GM12878 (cell line): ENCODE measurements around the gene CNTNAP2. TPM values are rescaled to one million over a fixed set of nuclear protein-coding genes. Genes with fewer than 3 reads are reported as not detected.

Experiments used
- ATAC-seq: fragments of 200-7000 bp; cut with Tn5 transposase; 3 replicates; pipeline ENCODE4 v1.9.1; 2020; ENCODE audit warnings: mild to moderate bottlenecking, moderate library complexity
- BruUV-seq: library from RNA; stranded (reverse); fragments of 400-500 nt; replicated peaks from 2 replicates; lab custom pipeline; 2021; lab: Mats Ljungman, UMichigan
- CTCF ChIA-PET: fragments of 300-600 bp; sonication (Branson Sonifier 250); formaldehyde crosslinking; extraction: SDS; loops from one replicate; lab custom pipeline; 2021; ENCODE audit warnings: inconsistent platforms; lab: Yijun Ruan, JAX
- POLR2A ChIA-PET: fragments of 350-600 bp; formaldehyde crosslinking; extraction: SDS; loops from one replicate; lab custom pipeline; 2021; ENCODE audit warnings: inconsistent platforms; lab: Charles Lee
- RAD21 ChIA-PET: fragments of 300-600 bp; sonication (Branson Sonifier 250); formaldehyde crosslinking; loops from one replicate; lab custom pipeline; 2023; ENCODE audit warnings: antibody characterized with exemption; ENCODE audit not compliant: unreplicated experiment; lab: Charles Lee
- SMC1A ChIA-PET: fragments of 300-600 bp; sonication (Branson Sonifier 250); formaldehyde crosslinking; loops from one replicate; lab custom pipeline; 2023; ENCODE audit not compliant: unreplicated experiment, uncharacterized antibody; lab: Charles Lee
- DNase-seq: peaks from one replicate; pipeline ENCODE4 v3.0.0-alpha.2; 2011; ENCODE audit warnings: low read depth, low spot score
- FAIRE-seq: peaks from 3 replicates; lab custom pipeline; 2011; peaks lifted over from hg19 to GRCh38; lab: Jason Lieb, UNC
- H2AFZ ChIP-seq: 2 replicates; pipeline ENCODE4 v1.6.0; 2011; ENCODE audit warnings: low read depth, low read length, control low read depth; ENCODE audit not compliant: control insufficient read depth
- H3K27ac ChIP-seq: 2 replicates; pipeline ENCODE4 v1.5.1; 2011; ENCODE audit warnings: control low read depth; ENCODE audit not compliant: control insufficient read depth, insufficient read depth
- H3K27me3 ChIP-seq, 2 experiments: replicated peaks in 1 of 2; 2 replicates each; pipeline versions ENCODE4 v1.6.0 to v1.6.1; 2011; ENCODE audit warnings: low read length in 1 of 2; ENCODE audit not compliant: control insufficient read depth in 2 of 2, insufficient read depth in 2 of 2
- H3K36me3 ChIP-seq, 2 experiments: 2 replicates each; pipeline ENCODE4 v1.5.1; 2011; ENCODE audit warnings: low read length in 1 of 2; ENCODE audit not compliant: control insufficient read depth in 2 of 2, insufficient read depth in 2 of 2
- H3K4me1 ChIP-seq: 2 replicates; pipeline ENCODE4 v1.6.1; 2011; ENCODE audit warnings: mild to moderate bottlenecking, low read length, moderate library complexity, mixed read lengths; ENCODE audit not compliant: control insufficient read depth, insufficient read depth
- H3K4me2 ChIP-seq: 2 replicates; pipeline ENCODE4 v1.6.0; 2011; ENCODE audit warnings: control low read depth; ENCODE audit not compliant: control insufficient read depth, insufficient read depth
- H3K4me3 ChIP-seq: fragments of 200-600 bp; sonication (generic); 2 replicates; pipeline ENCODE4 v1.5.1; 2016
- H3K79me2 ChIP-seq: 2 replicates; pipeline ENCODE4 v1.6.0; 2011; ENCODE audit warnings: low read length; ENCODE audit not compliant: control insufficient read depth, insufficient read depth
- H3K9ac ChIP-seq: 2 replicates; pipeline ENCODE4 v1.8.0; 2011; ENCODE audit warnings: low read length, control low read depth, mixed read lengths; ENCODE audit not compliant: control insufficient read depth, insufficient read depth
- H3K9me3 ChIP-seq: replicated peaks from 3 replicates; pipeline ENCODE4 v1.5.1; 2011; ENCODE audit warnings: mild to moderate bottlenecking, low read length; ENCODE audit not compliant: control insufficient read depth, insufficient read depth
- H4K20me1 ChIP-seq: 2 replicates; pipeline ENCODE4 v1.6.0; 2011; ENCODE audit not compliant: control insufficient read depth, insufficient read depth
- BMI1 ChIP-seq: fragments of 450-650 bp; IDR thresholded peaks from 2 replicates; pipeline ENCODE4 v1.6.1; 2016; ENCODE audit warnings: mild to moderate bottlenecking, moderate library complexity, borderline replicate concordance
- FOXM1 ChIP-seq: IDR thresholded peaks from 2 replicates; pipeline ENCODE4 v1.6.1; 2012; ENCODE audit warnings: low read depth, mild to moderate bottlenecking, inconsistent platforms, low read length, moderate library complexity
- MYB ChIP-seq: fragments of 150-350 bp; IDR thresholded peaks from 2 replicates; pipeline ENCODE4 v1.6.1; 2014; ENCODE audit warnings: mild to moderate bottlenecking, low read depth, low read length, borderline replicate concordance
- SMAD5 ChIP-seq: IDR thresholded peaks from 2 replicates; pipeline ENCODE4 v1.6.1; 2016; ENCODE audit warnings: antibody characterized with exemption, low read depth
- SPI1 ChIP-seq: IDR thresholded peaks from 2 replicates; pipeline ENCODE4 v1.6.1; 2011; ENCODE audit warnings: low read depth, mild to moderate bottlenecking, low read length, moderate library complexity, borderline replicate concordance; ENCODE audit not compliant: insufficient read depth
- WGBS: methylation state at CpG from one replicate; pipeline ENCODE4 v1.1.6; 2016; ENCODE audit warnings: low lambda C conversion rate; ENCODE audit not compliant: insufficient replicate concordance, insufficient coverage; ENCODE audit errors: missing lambda C conversion rate; 5-methylcytosine and 5-hydroxymethylcytosine counted together
- in situ Hi-C: fragments of 300-500 bp; cut with MboI; formaldehyde crosslinking; loops from 9 replicates; pipeline ENCODE4 v1.14.3; 2018; ENCODE audit warnings: mixed read lengths
- intact Hi-C: fragments of 100-400 bp; cut with micrococcal nuclease; formaldehyde crosslinking; loops from one replicate; pipeline ENCODE4 v1.14.2; 2022; ENCODE audit not compliant: unreplicated experiment
- polyA plus RNA-seq, 11 experiments: library from polyadenylated mRNA; depleted of rRNA in 4 of 11; unstranded in 6 of 11; stranded (reverse) in 5 of 11; fragments of >200 nt; fragmentation: Nextera tagmentation in 4 of 11; fragmentation: Illumina TruSeq in 1 of 11; extraction: Ambion mirVana in 4 of 11; extraction: Trizol in 1 of 11; gene quantifications; 1 replicate in 1 of 11; 2 replicates in 10 of 11; pipeline versions ENCODE4 v1.2.1 to v1.2.3, GENCODE V29; 2011 to 2016; ENCODE audit warnings: inconsistent platforms in 2 of 11, missing spikeins in 2 of 11, low read depth in 1 of 11
- total RNA-seq, 4 experiments: library from RNA; depleted of rRNA in 3 of 4; stranded (reverse); fragments of >200 nt in 3 of 4; fragmentation: Illumina TruSeq in 1 of 4; extraction: Trizol in 1 of 4; gene quantifications; 2 replicates each; pipeline versions ENCODE4 v1.2.1 to v1.2.3, GENCODE V29; 2013 to 2021
- TF ChIP-seq, protein P1 (sequence below): IDR thresholded peaks from 2 replicates; pipeline ENCODE4 v1.6.1; 2011; ENCODE audit warnings: borderline replicate concordance, low read depth, mild to moderate bottlenecking, moderate library complexity, mixed read lengths, low read length; ENCODE audit not compliant: insufficient read depth; ENCODE audit errors: extremely low read length
- TF ChIP-seq, protein P2 (sequence below): fragments of 450-650 bp; IDR thresholded peaks from 2 replicates; pipeline ENCODE4 v1.6.1; 2017; ENCODE audit warnings: mild to moderate bottlenecking, moderate library complexity
- TF ChIP-seq, protein P3 (sequence below): IDR thresholded peaks from 2 replicates; pipeline ENCODE4 v1.6.1; 2012; ENCODE audit warnings: low read depth, low read length, improper control_type of control experiment
- TF ChIP-seq, protein P4 (sequence below): fragments of 450-650 bp; IDR thresholded peaks from 2 replicates; pipeline ENCODE4 v1.6.1; 2016; ENCODE audit warnings: mild to moderate bottlenecking, moderate library complexity, borderline replicate concordance

CNTNAP2 gene
- total and polyA plus RNA-seq, 10 of the 15 experiments (the other 5 are each of a cell fraction or from before 2014, with no cell fraction given): 0.03 to 0.08 (median 0.03) TPM; not detected in 7

DNA sequence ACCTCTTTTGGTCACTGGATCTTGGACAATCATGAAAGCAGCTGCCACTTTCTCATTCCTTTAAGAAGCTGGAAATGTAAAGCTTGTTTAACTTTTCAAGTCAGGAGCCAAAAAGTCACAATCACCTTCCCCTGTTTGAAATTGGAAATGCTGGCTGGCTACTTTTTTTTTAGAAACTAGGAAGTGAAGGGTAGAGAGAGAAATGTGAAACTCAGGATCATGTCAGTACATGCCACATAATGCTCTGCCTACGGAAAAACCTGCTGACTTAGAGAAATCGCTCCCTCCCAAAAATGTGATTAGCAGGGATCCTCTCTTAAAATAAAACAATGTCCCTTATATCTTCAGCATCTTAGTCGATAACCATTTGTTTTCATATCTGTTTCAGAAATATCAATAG lies 2285.6 kb downstream of the CNTNAP2 start:
- Histone ChIP-seq H3K27ac (no peak overlapping the region), H3K4me3 (no peak overlapping the region), H3K4me2 (no peak overlapping the region), H4K20me1 (no peaks in the 10 kb centered on the region), H2AFZ (no peak overlapping the region), H3K9me3 (no peaks in the 10 kb centered on the region), H3K27me3 (no peaks in the 10 kb centered on the region), H3K9ac (no peak overlapping the region), H3K4me1 (peaks cover 9% of the 10 kb centered on the region), H3K36me3 (no peaks in the 10 kb centered on the region), H3K79me2 (no peaks in the 10 kb centered on the region)
- in situ Hi-C loops (no loop called here), intact Hi-C loops (no loop called here)
- ATAC-seq (no peak), FAIRE-seq (no peak), DNase-seq (no peak)
- POLR2A ChIA-PET: no interaction called here
- no peak for TF ChIP-seq SPI1
- TF ChIP-seq MYB: no peak
- TF ChIP-seq, protein P1, sequence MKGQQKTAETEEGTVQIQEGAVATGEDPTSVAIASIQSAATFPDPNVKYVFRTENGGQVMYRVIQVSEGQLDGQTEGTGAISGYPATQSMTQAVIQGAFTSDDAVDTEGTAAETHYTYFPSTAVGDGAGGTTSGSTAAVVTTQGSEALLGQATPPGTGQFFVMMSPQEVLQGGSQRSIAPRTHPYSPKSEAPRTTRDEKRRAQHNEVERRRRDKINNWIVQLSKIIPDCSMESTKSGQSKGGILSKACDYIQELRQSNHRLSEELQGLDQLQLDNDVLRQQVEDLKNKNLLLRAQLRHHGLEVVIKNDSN: no peak
- TF ChIP-seq, protein P2, sequence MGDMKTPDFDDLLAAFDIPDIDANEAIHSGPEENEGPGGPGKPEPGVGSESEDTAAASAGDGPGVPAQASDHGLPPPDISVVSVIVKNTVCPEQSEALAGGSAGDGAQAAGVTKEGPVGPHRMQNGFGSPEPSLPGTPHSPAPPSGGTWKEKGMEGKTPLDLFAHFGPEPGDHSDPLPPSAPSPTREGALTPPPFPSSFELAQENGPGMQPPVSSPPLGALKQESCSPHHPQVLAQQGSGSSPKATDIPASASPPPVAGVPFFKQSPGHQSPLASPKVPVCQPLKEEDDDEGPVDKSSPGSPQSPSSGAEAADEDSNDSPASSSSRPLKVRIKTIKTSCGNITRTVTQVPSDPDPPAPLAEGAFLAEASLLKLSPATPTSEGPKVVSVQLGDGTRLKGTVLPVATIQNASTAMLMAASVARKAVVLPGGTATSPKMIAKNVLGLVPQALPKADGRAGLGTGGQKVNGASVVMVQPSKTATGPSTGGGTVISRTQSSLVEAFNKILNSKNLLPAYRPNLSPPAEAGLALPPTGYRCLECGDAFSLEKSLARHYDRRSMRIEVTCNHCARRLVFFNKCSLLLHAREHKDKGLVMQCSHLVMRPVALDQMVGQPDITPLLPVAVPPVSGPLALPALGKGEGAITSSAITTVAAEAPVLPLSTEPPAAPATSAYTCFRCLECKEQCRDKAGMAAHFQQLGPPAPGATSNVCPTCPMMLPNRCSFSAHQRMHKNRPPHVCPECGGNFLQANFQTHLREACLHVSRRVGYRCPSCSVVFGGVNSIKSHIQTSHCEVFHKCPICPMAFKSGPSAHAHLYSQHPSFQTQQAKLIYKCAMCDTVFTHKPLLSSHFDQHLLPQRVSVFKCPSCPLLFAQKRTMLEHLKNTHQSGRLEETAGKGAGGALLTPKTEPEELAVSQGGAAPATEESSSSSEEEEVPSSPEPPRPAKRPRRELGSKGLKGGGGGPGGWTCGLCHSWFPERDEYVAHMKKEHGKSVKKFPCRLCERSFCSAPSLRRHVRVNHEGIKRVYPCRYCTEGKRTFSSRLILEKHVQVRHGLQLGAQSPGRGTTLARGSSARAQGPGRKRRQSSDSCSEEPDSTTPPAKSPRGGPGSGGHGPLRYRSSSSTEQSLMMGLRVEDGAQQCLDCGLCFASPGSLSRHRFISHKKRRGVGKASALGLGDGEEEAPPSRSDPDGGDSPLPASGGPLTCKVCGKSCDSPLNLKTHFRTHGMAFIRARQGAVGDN: no peak
- TF ChIP-seq SMAD5: no peak
- TF ChIP-seq, protein P3, sequence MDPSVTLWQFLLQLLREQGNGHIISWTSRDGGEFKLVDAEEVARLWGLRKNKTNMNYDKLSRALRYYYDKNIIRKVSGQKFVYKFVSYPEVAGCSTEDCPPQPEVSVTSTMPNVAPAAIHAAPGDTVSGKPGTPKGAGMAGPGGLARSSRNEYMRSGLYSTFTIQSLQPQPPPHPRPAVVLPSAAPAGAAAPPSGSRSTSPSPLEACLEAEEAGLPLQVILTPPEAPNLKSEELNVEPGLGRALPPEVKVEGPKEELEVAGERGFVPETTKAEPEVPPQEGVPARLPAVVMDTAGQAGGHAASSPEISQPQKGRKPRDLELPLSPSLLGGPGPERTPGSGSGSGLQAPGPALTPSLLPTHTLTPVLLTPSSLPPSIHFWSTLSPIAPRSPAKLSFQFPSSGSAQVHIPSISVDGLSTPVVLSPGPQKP: no peak
- TF ChIP-seq FOXM1: no peak
- TF ChIP-seq, protein P4, sequence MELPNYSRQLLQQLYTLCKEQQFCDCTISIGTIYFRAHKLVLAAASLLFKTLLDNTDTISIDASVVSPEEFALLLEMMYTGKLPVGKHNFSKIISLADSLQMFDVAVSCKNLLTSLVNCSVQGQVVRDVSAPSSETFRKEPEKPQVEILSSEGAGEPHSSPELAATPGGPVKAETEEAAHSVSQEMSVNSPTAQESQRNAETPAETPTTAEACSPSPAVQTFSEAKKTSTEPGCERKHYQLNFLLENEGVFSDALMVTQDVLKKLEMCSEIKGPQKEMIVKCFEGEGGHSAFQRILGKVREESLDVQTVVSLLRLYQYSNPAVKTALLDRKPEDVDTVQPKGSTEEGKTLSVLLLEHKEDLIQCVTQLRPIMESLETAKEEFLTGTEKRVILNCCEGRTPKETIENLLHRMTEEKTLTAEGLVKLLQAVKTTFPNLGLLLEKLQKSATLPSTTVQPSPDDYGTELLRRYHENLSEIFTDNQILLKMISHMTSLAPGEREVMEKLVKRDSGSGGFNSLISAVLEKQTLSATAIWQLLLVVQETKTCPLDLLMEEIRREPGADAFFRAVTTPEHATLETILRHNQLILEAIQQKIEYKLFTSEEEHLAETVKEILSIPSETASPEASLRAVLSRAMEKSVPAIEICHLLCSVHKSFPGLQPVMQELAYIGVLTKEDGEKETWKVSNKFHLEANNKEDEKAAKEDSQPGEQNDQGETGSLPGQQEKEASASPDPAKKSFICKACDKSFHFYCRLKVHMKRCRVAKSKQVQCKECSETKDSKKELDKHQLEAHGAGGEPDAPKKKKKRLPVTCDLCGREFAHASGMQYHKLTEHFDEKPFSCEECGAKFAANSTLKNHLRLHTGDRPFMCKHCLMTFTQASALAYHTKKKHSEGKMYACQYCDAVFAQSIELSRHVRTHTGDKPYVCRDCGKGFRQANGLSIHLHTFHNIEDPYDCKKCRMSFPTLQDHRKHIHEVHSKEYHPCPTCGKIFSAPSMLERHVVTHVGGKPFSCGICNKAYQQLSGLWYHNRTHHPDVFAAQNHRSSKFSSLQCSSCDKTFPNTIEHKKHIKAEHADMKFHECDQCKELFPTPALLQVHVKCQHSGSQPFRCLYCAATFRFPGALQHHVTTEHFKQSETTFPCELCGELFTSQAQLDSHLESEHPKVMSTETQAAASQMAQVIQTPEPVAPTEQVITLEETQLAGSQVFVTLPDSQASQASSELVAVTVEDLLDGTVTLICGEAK: no peak
- TF ChIP-seq BMI1: no peak
- no TSS peak for BruUV-seq
- CTCF ChIA-PET: interaction anchor here (0.7 kb wide), 1 partner anchor 360 kb away, joined by 3 read pairs; no protein-coding TSS in a partner anchor
- RAD21 ChIA-PET: no interaction called here
- 78% methylated on average over 3 of the region's 3 CpGs for WGBS
- SMC1A ChIA-PET: no interaction called here
